ENCODE data around the gene CRABP1.

Gene CRABP1

DNA sequence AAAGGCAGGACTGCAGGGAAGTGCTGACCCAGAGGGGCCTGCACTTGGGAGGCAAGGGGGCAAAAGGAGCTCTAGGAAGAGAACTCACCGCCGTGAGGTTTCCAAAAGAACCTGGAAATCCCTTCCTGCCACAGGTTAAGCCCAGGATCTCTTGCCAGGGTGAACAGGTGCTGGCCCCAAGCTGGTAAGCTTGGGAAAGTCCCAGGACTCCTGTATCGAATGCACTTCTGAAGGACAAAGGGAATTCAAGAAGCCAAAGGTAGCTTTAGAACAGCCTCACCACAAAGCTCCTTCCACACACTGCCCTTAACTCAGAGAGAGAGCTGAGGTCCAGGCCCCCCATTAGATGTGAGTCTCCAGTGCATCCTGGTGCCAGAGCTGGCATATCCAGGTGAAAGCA lies 28.9 kb upstream of the CRABP1 start:
- H3K4me1 ChIP-seq (ENCODE audit: insufficient read depth, low read length): peaks cover 11% of the 10 kb centered on the region; the same call in 1 of the 2 replicates
- H3K36me3 ChIP-seq (ENCODE audit: insufficient read depth, low read length): no peaks in the 10 kb centered on the region
- H3K9ac ChIP-seq (ENCODE audit: low read depth, low read length): no peak overlapping the region
- no peaks in the 10 kb centered on the region for H3K9me3 ChIP-seq (ENCODE audit: control insufficient read depth, insufficient read depth, low read length)

DNA sequence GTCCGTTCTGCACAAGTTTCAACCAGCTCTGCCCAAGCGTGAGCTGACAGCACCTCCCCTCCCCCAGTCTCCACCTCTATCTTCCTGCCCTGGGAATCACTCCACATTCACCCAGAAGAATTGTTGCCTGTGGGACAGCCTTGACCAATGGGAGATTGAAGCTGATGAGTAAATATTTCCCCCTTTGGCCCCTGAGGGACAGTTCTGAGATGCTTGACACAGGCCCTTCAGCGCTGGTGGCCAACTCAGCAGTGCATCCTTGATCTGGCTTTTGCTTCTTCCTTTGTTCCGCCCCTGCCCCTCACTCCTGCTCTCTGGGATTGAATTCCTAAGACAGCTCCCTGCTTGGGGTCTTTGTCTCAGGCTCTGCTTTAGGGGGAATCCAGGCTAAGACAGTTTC lies 27.6 kb upstream of the CRABP1 start:
- no peaks in the 10 kb centered on the region for H3K9me3 ChIP-seq (ENCODE audit: control insufficient read depth, insufficient read depth, low read length)
- H3K36me3 ChIP-seq (ENCODE audit: insufficient read depth, low read length): no peaks in the 10 kb centered on the region
- peaks cover 18% of the 10 kb centered on the region for H3K4me1 ChIP-seq (ENCODE audit: insufficient read depth, low read length)
- no peak overlapping the region for H3K9ac ChIP-seq (ENCODE audit: low read depth, low read length)

GRCh38 chr15:78312957-78313356 lies 27.2 kb upstream of the CRABP1 start:
- no peaks in the 10 kb centered on the region for H3K9me3 ChIP-seq (ENCODE audit: control insufficient read depth, insufficient read depth, low read length)
- H3K9ac ChIP-seq (ENCODE audit: low read depth, low read length): no peak overlapping the region
- peaks cover 18% of the 10 kb centered on the region for H3K4me1 ChIP-seq (ENCODE audit: insufficient read depth, low read length)
- H3K36me3 ChIP-seq (ENCODE audit: insufficient read depth, low read length): no peaks in the 10 kb centered on the region

DNA sequence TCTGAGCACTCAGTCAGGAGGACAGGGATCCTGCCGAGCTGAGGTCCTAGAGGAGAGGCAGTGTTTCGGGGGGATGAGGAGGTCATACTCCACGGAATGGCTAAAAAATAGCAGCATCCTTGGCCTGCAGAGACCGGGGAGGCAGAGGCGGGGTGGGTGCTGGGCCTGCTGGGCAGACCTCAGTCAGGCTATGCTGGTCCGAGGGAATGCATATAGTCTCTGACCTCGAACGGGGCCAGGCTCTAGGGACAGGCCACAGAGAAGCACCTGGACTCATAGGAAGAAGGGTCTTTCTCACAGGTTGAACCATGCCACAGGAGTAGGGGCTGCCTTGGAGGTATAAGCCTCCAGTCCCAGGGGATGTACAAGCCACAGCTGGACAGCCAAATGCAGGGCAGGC lies 26.8 kb upstream of the CRABP1 start:
- Histone ChIP-seq H3K9me3 (ENCODE audit: control insufficient read depth, insufficient read depth, low read length) (no peaks in the 10 kb centered on the region), H3K4me1 (ENCODE audit: insufficient read depth, low read length) (peaks cover 18% of the 10 kb centered on the region), H3K9ac (ENCODE audit: low read depth, low read length) (no peak overlapping the region), H3K36me3 (ENCODE audit: insufficient read depth, low read length) (no peaks in the 10 kb centered on the region)

DNA sequence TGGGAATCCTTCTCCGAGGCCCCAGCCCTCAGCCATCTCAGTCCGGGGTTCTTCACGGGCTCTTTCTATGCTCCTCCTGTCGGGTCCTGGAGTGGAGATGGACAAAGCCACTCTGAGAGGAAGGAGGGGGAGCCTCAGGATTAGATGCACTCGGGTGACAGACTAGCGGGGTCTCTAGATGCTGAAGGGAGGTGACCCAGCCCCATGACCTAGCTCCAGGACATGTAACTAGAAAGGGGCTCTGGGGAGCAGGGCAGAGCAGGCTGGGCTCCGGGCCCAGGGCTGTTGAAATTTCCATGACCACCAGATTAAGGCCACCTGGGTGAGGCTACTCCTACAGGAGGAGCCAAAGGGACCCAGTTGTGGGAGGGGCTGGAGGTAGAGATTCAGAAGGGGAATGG lies 26.0 kb upstream of the CRABP1 start:
- Histone ChIP-seq H3K4me1 (ENCODE audit: insufficient read depth, low read length) (peaks cover 18% of the 10 kb centered on the region), H3K9ac (ENCODE audit: low read depth, low read length) (no peak overlapping the region), H3K9me3 (ENCODE audit: control insufficient read depth, insufficient read depth, low read length) (no peaks in the 10 kb centered on the region), H3K36me3 (ENCODE audit: insufficient read depth, low read length) (no peaks in the 10 kb centered on the region)

GRCh38 chr15:78315686-78316282 lies 24.4 kb upstream of the CRABP1 start:
- no peak overlapping the region for H3K9ac ChIP-seq (ENCODE audit: low read depth, low read length)
- no peaks in the 10 kb centered on the region for H3K36me3 ChIP-seq (ENCODE audit: insufficient read depth, low read length)
- H3K9me3 ChIP-seq (ENCODE audit: control insufficient read depth, insufficient read depth, low read length): no peaks in the 10 kb centered on the region
- peaks cover 18% of the 10 kb centered on the region for H3K4me1 ChIP-seq (ENCODE audit: insufficient read depth, low read length)

- Histone ChIP-seq H3K9ac (ENCODE audit: low read depth, low read length) (no peak overlapping the region), H3K4me1 (ENCODE audit: insufficient read depth, low read length) (peaks cover 23% of the 10 kb centered on the region), H3K36me3 (ENCODE audit: insufficient read depth, low read length) (no peaks in the 10 kb centered on the region), H3K9me3 (ENCODE audit: control insufficient read depth, insufficient read depth, low read length) (no peaks in the 10 kb centered on the region)
Measured at GRCh38 chr15:78316283-78317083, 23.7 kb upstream of the CRABP1 start.

DNA sequence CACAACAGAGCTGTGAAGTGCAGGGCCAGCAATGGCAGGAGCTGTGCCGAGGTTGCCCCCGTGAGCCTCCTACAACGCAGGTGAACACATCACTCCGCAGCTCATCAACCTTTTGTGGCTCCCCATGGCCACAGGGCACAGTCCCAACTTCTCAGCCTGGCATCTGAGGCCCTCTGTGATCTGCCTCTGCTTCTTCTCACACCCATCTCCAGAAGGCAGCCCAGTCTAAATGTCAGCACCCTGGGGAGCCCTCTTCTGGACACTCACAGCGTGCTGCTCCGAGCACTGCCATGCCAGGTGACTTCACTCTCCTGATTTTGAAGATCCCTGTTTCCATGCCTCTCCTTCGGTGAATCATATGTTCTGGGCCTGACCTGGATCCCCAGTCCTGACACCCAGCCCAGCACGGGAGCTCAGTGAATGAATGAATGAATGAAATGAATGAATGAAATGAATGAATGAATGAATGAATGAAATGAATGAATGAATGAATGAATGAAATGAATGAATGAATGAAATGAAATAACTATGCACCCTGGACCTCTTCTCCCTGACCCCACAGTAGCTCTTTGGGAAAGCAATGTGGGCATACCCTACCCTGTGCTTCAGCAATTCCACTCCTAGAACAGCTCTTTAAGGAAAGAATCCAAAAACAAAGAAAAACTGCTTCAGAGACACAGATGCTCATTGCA lies 22.9 kb upstream of the CRABP1 start:
- Histone ChIP-seq H3K4me1 (ENCODE audit: insufficient read depth, low read length) (peaks cover 31% of the 10 kb centered on the region), H3K9ac (ENCODE audit: low read depth, low read length) (no peak overlapping the region), H3K9me3 (ENCODE audit: control insufficient read depth, insufficient read depth, low read length) (no peaks in the 10 kb centered on the region), H3K36me3 (ENCODE audit: insufficient read depth, low read length) (no peaks in the 10 kb centered on the region)

DNA sequence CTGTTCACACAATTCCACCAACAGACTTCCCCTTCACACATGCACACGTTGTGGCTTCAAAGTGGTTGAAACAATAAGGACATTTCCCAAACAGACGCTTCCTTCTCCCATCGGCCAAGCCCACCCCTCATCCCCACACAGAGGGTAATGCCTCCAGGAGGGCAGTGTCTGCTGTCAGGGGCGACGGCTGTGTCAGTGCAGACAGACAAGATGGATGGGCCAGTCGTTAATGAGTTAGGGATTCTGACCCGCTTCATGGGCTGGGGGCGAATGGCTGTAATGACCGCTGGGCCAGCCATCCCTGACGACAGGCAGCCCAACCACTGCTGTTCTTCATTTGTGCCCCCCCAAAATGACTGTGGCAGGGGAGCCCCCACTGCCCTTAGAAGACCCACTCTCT lies 20.6 kb upstream of the CRABP1 start:
- H3K9me3 ChIP-seq (ENCODE audit: control insufficient read depth, insufficient read depth, low read length): no peaks in the 10 kb centered on the region
- peaks cover 34% of the 10 kb centered on the region for H3K4me1 ChIP-seq (ENCODE audit: insufficient read depth, low read length)
- no peaks in the 10 kb centered on the region for H3K36me3 ChIP-seq (ENCODE audit: insufficient read depth, low read length)
- H3K9ac ChIP-seq (ENCODE audit: low read depth, low read length): no peak overlapping the region

GRCh38 chr15:78320183-78320582 lies 20.0 kb upstream of the CRABP1 start:
- H3K9me3 ChIP-seq (ENCODE audit: control insufficient read depth, insufficient read depth, low read length): no peaks in the 10 kb centered on the region
- no peaks in the 10 kb centered on the region for H3K36me3 ChIP-seq (ENCODE audit: insufficient read depth, low read length)
- H3K4me1 ChIP-seq (ENCODE audit: insufficient read depth, low read length): peaks cover 39% of the 10 kb centered on the region
- H3K9ac ChIP-seq (ENCODE audit: low read depth, low read length): no peak overlapping the region

DNA sequence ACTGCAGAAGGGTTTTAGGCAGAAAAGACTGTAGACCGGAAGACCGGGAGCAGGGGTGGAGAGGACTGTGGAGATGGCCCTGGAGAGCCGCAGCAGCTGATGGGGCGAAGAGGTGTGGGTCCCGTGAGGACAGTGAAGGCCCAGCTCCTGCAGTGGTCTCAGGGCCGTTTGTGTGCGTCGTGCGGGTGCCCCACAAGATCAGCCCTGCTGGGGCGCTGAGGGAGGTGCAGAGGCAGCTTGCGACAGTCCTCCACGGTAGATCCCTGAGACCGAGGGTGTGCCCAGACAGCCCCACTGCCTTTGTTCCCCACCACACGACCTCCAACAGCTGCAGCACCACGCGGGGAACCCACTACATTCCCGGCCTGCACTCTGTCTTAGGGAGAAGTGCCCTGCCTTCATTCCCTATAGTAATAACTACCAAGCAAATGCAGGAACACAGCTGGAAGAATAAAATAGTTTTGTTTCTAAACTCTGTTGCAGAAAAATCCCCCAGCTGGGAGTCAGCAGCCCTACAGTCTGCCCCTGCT lies 19.0 kb upstream of the CRABP1 start:
- H3K9ac ChIP-seq (ENCODE audit: low read depth, low read length): no peak overlapping the region
- H3K9me3 ChIP-seq (ENCODE audit: control insufficient read depth, insufficient read depth, low read length): no peaks in the 10 kb centered on the region
- H3K36me3 ChIP-seq (ENCODE audit: insufficient read depth, low read length): no peaks in the 10 kb centered on the region

DNA sequence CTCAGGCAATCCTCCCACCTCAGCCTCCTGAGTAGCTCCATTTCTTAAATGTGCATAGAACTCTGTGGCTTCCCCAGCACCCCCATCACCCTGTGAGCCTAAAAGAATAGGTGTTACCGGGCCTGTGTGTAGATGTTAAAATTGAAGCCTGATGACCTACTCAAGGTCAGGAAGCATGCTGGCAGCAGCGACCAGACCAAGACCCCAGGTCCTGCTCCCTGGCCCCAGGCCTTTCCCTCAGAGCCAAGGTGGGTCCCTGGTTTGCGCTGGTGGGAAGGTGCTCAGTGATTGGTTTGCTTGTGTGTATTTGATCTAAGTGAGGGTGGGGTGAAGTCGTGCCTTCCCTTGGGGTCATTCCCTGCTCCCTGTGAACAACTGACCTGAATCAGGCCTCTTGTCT lies 18.4 kb upstream of the CRABP1 start:
- H3K9me3 ChIP-seq (ENCODE audit: control insufficient read depth, insufficient read depth, low read length): no peaks in the 10 kb centered on the region
- no peaks in the 10 kb centered on the region for H3K36me3 ChIP-seq (ENCODE audit: insufficient read depth, low read length)
- H3K9ac ChIP-seq (ENCODE audit: low read depth, low read length): no peak overlapping the region
- peaks cover 31% of the 10 kb centered on the region for H3K4me1 ChIP-seq (ENCODE audit: insufficient read depth, low read length)

More for the DNA sequence above, 19.0 kb upstream of the CRABP1 start:
- H3K4me1 ChIP-seq (ENCODE audit: insufficient read depth, low read length): peaks cover 37% of the 10 kb centered on the region

DNA sequence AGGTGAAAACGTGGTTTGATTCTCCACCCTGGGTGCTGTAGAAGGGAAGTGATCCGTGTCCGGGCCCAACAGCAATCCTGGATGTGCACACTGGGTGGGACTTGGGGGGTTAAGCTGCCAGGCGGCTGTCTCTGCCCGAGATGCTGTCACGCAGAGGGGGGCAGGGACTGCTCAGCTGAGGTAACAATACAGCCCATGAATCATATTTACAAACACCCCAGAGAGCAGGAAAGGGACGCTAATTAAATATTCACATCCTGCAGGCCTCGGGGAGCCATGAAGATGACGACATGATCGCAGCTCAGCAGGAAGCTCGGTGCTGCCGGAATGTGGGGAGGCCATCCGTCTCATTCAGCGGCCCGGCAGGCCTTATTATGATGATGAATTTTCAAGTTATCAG lies 17.9 kb upstream of the CRABP1 start:
- peaks cover 26% of the 10 kb centered on the region for H3K4me1 ChIP-seq (ENCODE audit: insufficient read depth, low read length)
- no peaks in the 10 kb centered on the region for H3K9me3 ChIP-seq (ENCODE audit: control insufficient read depth, insufficient read depth, low read length)
- no peaks in the 10 kb centered on the region for H3K36me3 ChIP-seq (ENCODE audit: insufficient read depth, low read length)
- no peak overlapping the region for H3K9ac ChIP-seq (ENCODE audit: low read depth, low read length)

DNA sequence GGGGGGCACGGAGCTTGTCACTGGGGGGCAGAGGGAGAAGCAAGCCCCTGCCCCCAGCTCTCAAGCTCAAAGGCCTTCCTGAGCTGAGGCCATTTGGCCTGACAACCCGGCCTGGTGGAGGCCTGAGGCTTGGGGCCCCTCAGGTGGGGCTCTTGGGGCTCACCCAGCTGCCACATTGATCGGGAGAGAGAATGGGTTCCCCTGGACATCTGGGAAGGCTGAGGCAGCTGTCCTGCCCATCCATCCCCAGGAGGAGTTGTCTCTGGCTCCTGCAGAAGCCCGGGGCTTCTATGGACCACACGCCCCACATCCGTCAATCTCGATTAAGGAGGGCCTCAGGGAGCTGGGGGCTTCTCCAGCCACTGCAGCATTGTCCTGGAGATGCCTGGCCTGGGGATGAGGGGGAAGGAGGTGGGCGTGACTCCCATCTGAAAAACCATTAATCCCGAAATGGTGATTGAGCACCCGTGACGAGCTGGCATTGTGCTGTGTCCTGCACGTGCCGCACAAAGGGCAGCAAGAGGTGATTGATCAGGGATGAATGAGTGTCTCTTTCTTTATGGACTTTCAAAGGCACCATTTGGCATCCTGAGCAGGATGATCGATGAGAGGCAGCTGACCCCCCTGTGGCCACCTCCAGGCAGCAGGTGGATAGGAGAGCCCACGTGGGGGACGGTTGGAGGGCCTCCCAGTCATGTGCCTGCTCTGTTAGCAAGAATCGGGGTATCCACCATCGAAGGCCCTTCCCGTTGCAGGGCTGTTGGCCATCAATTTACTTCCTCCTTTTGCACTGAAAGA lies 17.2 kb upstream of the CRABP1 start:
- Histone ChIP-seq H3K36me3 (ENCODE audit: insufficient read depth, low read length) (no peaks in the 10 kb centered on the region), H3K9ac (ENCODE audit: low read depth, low read length) (no peak overlapping the region), H3K4me1 (ENCODE audit: insufficient read depth, low read length) (peaks cover 26% of the 10 kb centered on the region), H3K9me3 (ENCODE audit: control insufficient read depth, insufficient read depth, low read length) (no peaks in the 10 kb centered on the region)
